Stromal cell of bone marrow (primary cell): ENCODE results near the gene SUB1.
"Not testable (repeated sequence)": the region's sequence is repeated elsewhere in the genome, so short reads cannot be mapped to it uniquely, and the experiment has no call there.

ENCODE experiments used
- DNase-seq: peaks from one replicate; pipeline ENCODE4 v3.0.0-alpha.2; 2012; ENCODE audit warnings: low read depth

Gene SUB1

GRCh38 chr5:32585446-32586275 lies at the start of gene SUB1:
Gene SUB1, plus strand, starts transcription at chr5:32585557. Its CDS starts 2,956 bp downstream, at chr5:32588513.
- DNase-seq = peak; percentile 85

GRCh38 chr5:32536246-32536645 lies 49.1 kb upstream of the SUB1 start:
- DNase-seq = no peak

GRCh38 chr5:32537437-32538029 lies 47.8 kb upstream of the SUB1 start:
- DNase-seq = peak; percentile 35

GRCh38 chr5:32538031-32538547 lies 47.3 kb upstream of the SUB1 start:
- DNase-seq = no peak

GRCh38 chr5:32539981-32540845 lies 45.1 kb upstream of the SUB1 start:
- no peak for DNase-seq

GRCh38 chr5:32541241-32541640 lies 44.1 kb upstream of the SUB1 start:
- no peak for DNase-seq

- DNase-seq = no peak
Observed at GRCh38 chr5:32542216-32543059, 42.9 kb upstream of the SUB1 start.

- no peak for DNase-seq
Observed at GRCh38 chr5:32543291-32543690, 42.1 kb upstream of the SUB1 start.

GRCh38 chr5:32545102-32545800 lies 40.1 kb upstream of the SUB1 start:
- DNase-seq = no peak

- no peak for DNase-seq
Observed at GRCh38 chr5:32551194-32551593, 34.2 kb upstream of the SUB1 start.

- no peak for DNase-seq
Observed at GRCh38 chr5:32551865-32552264, 33.5 kb upstream of the SUB1 start.

- not testable (repeated sequence) for DNase-seq
Observed at GRCh38 chr5:32552491-32552890, 32.9 kb upstream of the SUB1 start.

GRCh38 chr5:32552936-32553335 lies 32.4 kb upstream of the SUB1 start:
- no peak for DNase-seq

- DNase-seq = not testable (repeated sequence)
Observed at GRCh38 chr5:32554181-32554780, 31.1 kb upstream of the SUB1 start.

- not testable (repeated sequence) for DNase-seq
Observed at GRCh38 chr5:32556543-32556942, 28.8 kb upstream of the SUB1 start.

GRCh38 chr5:32559411-32559810 lies 25.9 kb upstream of the SUB1 start:
- DNase-seq = no peak

- DNase-seq = no peak
Observed at GRCh38 chr5:32559921-32560320, 25.4 kb upstream of the SUB1 start.

GRCh38 chr5:32562056-32562455 lies 23.3 kb upstream of the SUB1 start:
- no peak for DNase-seq

- DNase-seq = peak; percentile 9
Observed at GRCh38 chr5:32562843-32563242, 22.5 kb upstream of the SUB1 start.

- no peak for DNase-seq
Observed at GRCh38 chr5:32563614-32564013, 21.7 kb upstream of the SUB1 start.
